HG02798 (cell line): ENCODE results near the gene ZGLP1.

ENCODE experiments used
- ATAC-seq: cut with Tn5 transposase; IDR thresholded peaks from one replicate; pipeline ENCODE4 v1.9.1; 2021; ENCODE audit warnings: mild to moderate bottlenecking; ENCODE audit not compliant: unreplicated experiment, poor library complexity

The ZGLP1 gene

GRCh38 chr19:10295847-10296591 lies 13.6 kb downstream of the ZGLP1 start:
- ATAC-seq, result no peak

DNA sequence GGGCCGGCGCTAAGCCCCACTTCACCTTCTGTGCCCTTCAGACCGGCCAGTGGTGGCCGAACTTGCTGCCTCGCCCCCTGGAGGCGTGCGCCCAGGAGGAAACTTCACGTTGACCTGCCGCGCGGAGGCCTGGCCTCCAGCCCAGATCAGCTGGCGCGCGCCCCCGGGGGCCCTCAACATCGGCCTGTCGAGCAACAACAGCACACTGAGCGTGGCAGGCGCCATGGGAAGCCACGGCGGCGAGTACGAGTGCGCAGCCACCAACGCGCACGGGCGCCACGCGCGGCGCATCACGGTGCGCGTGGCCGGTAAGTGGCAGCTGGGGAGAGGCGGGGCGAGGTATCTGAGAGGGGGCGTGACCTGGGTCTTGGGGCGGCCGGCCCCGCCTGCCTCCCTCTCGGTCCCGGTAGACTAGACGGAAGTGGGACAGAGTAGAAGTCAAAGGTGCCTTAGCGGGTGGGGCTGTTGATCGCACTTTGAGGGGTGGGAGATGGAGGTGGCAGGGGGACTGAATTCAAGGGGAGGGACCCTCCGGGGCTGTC lies 14.2 kb downstream of the ZGLP1 start:
- peak; percentile 48 for ATAC-seq

- ATAC-seq, result no peak
These were observed 15.3 kb downstream of the ZGLP1 start for GRCh38 chr19:10294368-10294697.

DNA sequence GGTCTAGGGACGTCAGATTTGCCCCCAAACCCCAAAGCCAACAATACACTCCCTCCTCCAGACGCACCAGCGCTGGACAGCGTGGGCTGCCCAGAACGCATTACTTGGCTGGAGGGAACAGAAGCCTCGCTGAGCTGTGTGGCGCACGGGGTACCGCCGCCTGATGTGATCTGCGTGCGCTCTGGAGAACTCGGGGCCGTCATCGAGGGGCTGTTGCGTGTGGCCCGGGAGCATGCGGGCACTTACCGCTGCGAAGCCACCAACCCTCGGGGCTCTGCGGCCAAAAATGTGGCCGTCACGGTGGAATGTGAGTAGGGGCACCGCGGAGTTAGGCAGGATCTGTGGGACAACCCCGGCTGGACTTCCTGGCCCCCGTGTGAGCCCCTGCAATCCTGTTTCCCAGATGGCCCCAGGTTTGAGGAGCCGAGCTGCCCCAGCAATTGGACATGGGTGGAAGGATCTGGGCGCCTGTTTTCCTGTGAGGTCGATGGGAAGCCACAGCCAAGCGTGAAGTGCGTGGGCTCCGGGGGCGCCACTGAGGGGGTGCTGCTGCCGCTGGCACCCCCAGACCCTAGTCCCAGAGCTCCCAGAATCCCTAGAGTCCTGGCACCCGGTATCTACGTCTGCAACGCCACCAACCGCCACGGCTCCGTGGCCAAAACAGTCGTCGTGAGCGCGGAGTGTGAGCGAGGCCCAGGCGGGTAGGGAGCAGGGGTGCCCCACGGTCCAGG lies 15.8 kb downstream of the ZGLP1 start:
- no peak for ATAC-seq

- ATAC-seq, result no peak
These were observed 16.6 kb downstream of the ZGLP1 start for GRCh38 chr19:10292789-10293636.

DNA sequence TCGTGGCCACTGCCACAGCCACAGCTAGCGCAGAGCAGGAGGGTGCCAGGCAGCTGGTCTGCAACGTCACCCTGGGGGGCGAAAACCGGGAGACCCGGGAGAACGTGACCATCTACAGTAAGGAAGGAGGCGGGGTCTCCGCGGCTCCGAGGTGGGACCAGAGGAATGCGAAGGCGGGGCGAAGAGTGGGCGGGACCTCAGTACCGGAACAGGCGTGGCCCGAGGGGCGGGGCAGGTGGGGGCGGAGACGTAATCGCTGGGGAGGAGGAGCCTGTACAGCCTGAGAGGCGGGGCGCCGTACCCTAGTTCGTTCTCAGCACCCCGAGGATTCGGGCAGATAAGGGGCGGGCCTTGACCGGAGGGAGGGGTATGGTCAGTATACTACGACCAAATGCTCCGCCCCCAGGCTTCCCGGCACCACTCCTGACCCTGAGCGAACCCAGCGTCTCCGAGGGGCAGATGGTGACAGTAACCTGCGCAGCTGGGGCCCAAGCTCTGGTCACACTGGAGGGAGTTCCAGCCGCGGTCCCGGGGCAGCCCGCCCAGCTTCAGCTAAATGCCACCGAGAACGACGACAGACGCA lies 17.3 kb downstream of the ZGLP1 start:
- ATAC-seq, result peak; percentile 53

- no peak for ATAC-seq
These were observed 17.9 kb downstream of the ZGLP1 start for GRCh38 chr19:10291554-10292205.

DNA sequence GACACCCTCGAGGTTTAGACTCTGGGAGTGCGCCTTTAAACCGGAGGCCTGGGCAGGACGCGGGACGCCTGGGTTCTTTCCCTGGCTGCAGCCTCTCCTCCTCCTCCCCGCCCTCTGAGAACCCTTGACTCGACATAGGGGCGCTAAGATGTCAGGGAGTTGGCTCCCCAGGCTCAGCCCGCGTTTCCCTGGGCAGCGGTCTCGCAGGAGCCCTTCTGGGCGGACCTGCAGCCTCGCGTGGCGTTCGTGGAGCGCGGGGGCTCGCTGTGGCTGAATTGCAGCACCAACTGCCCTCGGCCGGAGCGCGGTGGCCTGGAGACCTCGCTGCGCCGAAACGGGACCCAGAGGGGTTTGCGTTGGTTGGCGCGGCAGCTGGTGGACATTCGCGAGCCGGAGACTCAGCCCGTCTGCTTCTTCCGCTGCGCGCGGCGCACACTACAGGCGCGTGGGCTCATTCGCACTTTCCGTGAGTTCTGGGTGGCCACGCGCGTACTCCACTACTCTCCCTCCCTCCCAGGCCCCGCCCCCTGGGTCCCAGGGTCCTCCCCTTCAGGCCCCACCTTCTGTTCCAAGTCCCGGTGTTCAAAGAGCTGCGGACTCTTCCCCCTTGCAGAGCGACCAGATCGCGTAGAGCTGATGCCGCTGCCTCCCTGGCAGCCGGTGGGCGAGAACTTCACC lies 18.6 kb downstream of the ZGLP1 start:
- ATAC-seq, result no peak

DNA sequence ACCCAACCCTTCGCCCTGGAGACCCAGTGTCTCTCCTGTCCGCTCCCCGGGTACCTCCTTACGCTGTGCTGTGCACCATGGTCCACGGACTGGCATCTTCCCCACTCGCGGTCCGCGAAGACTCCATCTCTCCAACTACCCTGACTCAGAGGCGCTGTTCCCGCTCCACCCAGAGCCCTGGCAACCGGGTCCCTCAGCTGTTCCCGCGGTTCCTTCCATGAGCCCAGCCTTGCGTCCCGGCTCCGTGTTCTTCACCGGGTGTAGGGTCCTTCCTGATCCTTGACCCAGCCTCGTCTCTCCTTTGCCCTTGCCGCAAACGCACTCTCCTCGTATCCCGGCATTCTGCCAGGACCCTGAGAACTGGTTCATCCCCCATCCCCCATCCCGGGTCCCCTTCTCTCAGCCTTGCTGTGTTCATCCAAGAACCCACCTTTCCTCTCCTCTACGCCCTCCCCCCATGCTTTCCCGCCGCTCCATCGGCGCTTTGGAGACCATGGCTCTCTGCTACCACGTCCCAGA lies 19.2 kb downstream of the ZGLP1 start:
- ATAC-seq, result no peak

GRCh38 chr19:10289836-10290356 lies 19.7 kb downstream of the ZGLP1 start, which contains the start of gene ICAM5:
TSS of gene ICAM5 (plus strand) at chr19:10289952. CDS start at chr19:10290044, 92 bp downstream.
- ATAC-seq, result no peak

DNA sequence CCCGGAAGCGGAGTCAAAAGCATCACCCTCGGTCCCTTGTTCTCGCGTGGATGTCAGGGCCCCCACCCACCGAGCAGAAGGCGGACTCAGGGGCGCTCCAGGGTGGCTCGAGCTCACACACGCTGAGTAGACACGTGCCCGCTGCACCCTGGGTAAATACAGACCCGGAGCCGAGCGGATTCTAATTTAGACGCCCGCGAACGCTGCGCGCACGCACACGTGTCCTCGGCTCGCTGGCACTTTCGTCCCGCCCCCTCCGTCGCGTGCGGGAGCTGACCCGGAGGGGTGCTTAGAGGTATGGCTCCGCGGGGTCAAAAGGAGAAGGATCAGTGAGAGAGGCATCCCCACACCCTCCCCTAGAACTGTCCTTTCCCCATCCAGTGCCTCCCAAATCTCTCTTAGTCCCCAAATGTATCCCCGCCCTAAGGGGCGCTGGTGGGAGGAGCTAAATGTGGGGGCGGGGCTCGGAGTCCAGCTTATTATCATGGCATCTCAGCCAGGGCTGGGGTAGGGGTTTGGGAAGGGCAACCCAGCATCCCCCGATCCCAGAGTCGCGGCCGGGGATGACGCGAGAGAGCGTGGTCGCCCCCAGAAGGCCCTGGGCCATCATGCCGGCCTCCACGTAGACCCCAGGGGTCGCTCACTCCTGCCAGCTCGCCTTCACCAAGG lies 20.3 kb downstream of the ZGLP1 start:
- ATAC-seq, result no peak

- ATAC-seq, result no peak
These were observed 20.9 kb downstream of the ZGLP1 start for GRCh38 chr19:10288662-10289166.

- no peak for ATAC-seq
These were observed 22.5 kb downstream of the ZGLP1 start, which contains the start of gene ICAM4 for GRCh38 chr19:10286803-10287737. TSS of gene ICAM4 (plus strand) at chr19:10286955. CDS start at chr19:10287013, 58 bp downstream.

DNA sequence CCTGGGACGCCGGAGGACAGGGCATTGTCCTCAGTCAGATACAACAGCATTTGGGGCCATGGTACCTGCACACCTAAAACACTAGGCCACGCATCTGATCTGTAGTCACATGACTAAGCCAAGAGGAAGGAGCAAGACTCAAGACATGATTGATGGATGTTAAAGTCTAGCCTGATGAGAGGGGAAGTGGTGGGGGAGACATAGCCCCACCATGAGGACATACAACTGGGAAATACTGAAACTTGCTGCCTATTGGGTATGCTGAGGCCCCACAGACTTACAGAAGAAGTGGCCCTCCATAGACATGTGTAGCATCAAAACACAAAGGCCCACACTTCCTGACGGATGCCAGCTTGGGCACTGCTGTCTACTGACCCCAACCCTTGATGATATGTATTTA lies 24.2 kb downstream of the ZGLP1 start:
- no peak for ATAC-seq

DNA sequence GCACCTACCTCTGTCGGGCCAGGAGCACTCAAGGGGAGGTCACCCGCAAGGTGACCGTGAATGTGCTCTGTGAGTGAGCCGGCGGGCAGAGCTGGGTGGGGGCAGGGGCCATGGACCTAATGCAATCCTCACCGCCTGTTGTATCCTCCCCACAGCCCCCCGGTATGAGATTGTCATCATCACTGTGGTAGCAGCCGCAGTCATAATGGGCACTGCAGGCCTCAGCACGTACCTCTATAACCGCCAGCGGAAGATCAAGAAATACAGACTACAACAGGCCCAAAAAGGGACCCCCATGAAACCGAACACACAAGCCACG lies 24.7 kb downstream of the ZGLP1 start:
- no peak for ATAC-seq

- ATAC-seq, result no peak
These were observed 25.3 kb downstream of the ZGLP1 start for GRCh38 chr19:10284065-10284959.
